GM23338 (cell line): ENCODE measurements around the gene SLC49A4. TPM values are rescaled to one million over a fixed set of nuclear protein-coding genes. Genes with fewer than 3 reads are reported as not detected.

Experiments used
- ATAC-seq: fragments of 200-7000 bp; cut with Tn5 transposase; 3 replicates; pipeline ENCODE4 v1.9.1; 2020
- DNase-seq: peaks from one replicate; pipeline ENCODE4 v3.0.0-alpha.2; 2015; ENCODE audit warnings: low spot score
- H2AFZ ChIP-seq: fragments of 200-600 bp; sonication (generic); 2 replicates; pipeline ENCODE4 v1.8.0; 2016; ENCODE audit warnings: antibody characterized with exemption, mild to moderate bottlenecking, moderate library complexity
- H3F3A ChIP-seq: fragments of 200-600 bp; sonication (generic); replicated peaks from 2 replicates; pipeline ENCODE4 v1.8.0; 2017; ENCODE audit warnings: antibody characterized with exemption, mixed run types, low read depth
- H3K27ac ChIP-seq: fragments of 200-600 bp; sonication (generic); 2 replicates; pipeline ENCODE4 v1.6.1; 2016; ENCODE audit warnings: low read depth
- H3K27me3 ChIP-seq: fragments of 200-600 bp; sonication (generic); 2 replicates; pipeline ENCODE4 v1.8.0; 2016; ENCODE audit warnings: mild to moderate bottlenecking, mixed run types, moderate library complexity; ENCODE audit not compliant: insufficient read depth
- H3K36me3 ChIP-seq: fragments of 200-600 bp; sonication (generic); 2 replicates; pipeline ENCODE4 v1.8.0; 2016; ENCODE audit warnings: mild to moderate bottlenecking; ENCODE audit not compliant: insufficient read depth
- H3K4me1 ChIP-seq: fragments of 200-600 bp; sonication (generic); 2 replicates; pipeline ENCODE4 v1.8.0; 2016; ENCODE audit warnings: mild to moderate bottlenecking, moderate library complexity; ENCODE audit not compliant: insufficient read depth
- H3K4me2 ChIP-seq: fragments of 200-600 bp; sonication (generic); 2 replicates; pipeline ENCODE4 v1.7.1; 2017; ENCODE audit warnings: mixed run types
- H3K4me3 ChIP-seq: fragments of 200-600 bp; sonication (generic); 2 replicates; pipeline ENCODE4 v1.6.1; 2016; ENCODE audit warnings: mixed run types
- H3K79me2 ChIP-seq: fragments of 200-600 bp; sonication (generic); replicated peaks from 2 replicates; pipeline ENCODE4 v1.8.0; 2017; ENCODE audit warnings: mild to moderate bottlenecking; ENCODE audit not compliant: insufficient read depth
- H3K9me2 ChIP-seq: fragments of 200-600 bp; sonication (generic); 2 replicates; pipeline ENCODE4 v1.8.0; 2017; ENCODE audit not compliant: insufficient read depth
- H4K20me1 ChIP-seq: fragments of 200-600 bp; sonication (generic); replicated peaks from 2 replicates; pipeline ENCODE4 v1.8.0; 2017; ENCODE audit warnings: mild to moderate bottlenecking; ENCODE audit not compliant: insufficient read depth
- H3K27ac Mint-ChIP-seq: 2 replicates; pipeline ENCODE4 v1.8.0; 2020; ENCODE audit warnings: inconsistent platforms, mild to moderate bottlenecking, moderate library complexity, mixed read lengths
- H3K27me3 Mint-ChIP-seq: 3 replicates; pipeline ENCODE4 v1.8.0; 2022; ENCODE audit warnings: low read depth, mild to moderate bottlenecking, moderate library complexity, mixed read lengths, inconsistent platforms; ENCODE audit not compliant: insufficient read depth, poor library complexity
- H3K36me3 Mint-ChIP-seq: 3 replicates; pipeline ENCODE4 v1.8.0; 2021; ENCODE audit warnings: low read depth, mild to moderate bottlenecking, inconsistent platforms, moderate library complexity, mixed read lengths
- H3K4me1 Mint-ChIP-seq: 3 replicates; pipeline ENCODE4 v1.8.0; 2020; ENCODE audit warnings: mild to moderate bottlenecking, inconsistent platforms, mixed read lengths
- H3K4me3 Mint-ChIP-seq: 3 replicates; pipeline ENCODE4 v1.8.0; 2021; ENCODE audit warnings: moderate library complexity, mild to moderate bottlenecking, inconsistent platforms, mixed read lengths
- H3K9me3 Mint-ChIP-seq: 3 replicates; pipeline ENCODE4 v1.8.0; 2020; ENCODE audit warnings: moderate library complexity, mild to moderate bottlenecking, inconsistent platforms, mixed read lengths
- CREB1 ChIP-seq: fragments of 250-450 bp; sonication (Bioruptor Pico); IDR thresholded peaks from 2 replicates; pipeline ENCODE4 v1.5.0; 2020; ENCODE audit warnings: low read depth, mild to moderate bottlenecking, moderate library complexity
- EZH2phosphoT487 ChIP-seq: fragments of 200-600 bp; sonication (generic); IDR thresholded peaks from one replicate; pipeline ENCODE4 v1.8.1; 2018; ENCODE audit warnings: antibody characterized with exemption; ENCODE audit not compliant: unreplicated experiment
- JUNB ChIP-seq: IDR thresholded peaks from one replicate; pipeline ENCODE4 v1.6.1; 2016; ENCODE audit warnings: antibody characterized with exemption; ENCODE audit not compliant: unreplicated experiment
- NANOG ChIP-seq: IDR thresholded peaks from 2 replicates; pipeline ENCODE4 v1.6.1; 2016; ENCODE audit warnings: antibody characterized with exemption, borderline replicate concordance
- POLR2AphosphoS5 ChIP-seq: IDR thresholded peaks from 2 replicates; pipeline ENCODE4 v1.6.1; 2016; ENCODE audit warnings: antibody characterized with exemption, low read depth
- REST ChIP-seq: IDR thresholded peaks from one replicate; pipeline ENCODE4 v1.6.1; 2018; ENCODE audit warnings: antibody characterized with exemption; ENCODE audit not compliant: unreplicated experiment
- ZNF114 ChIP-seq: fragments of 250-450 bp; sonication (Bioruptor Pico); IDR thresholded peaks from 2 replicates; pipeline ENCODE4 v1.5.0; 2020; ENCODE audit warnings: mild to moderate bottlenecking, moderate library complexity
- ZNF331 ChIP-seq: fragments of 250-450 bp; sonication (Bioruptor Pico); IDR thresholded peaks from 2 replicates; pipeline ENCODE4 v1.5.0; 2020; ENCODE audit warnings: low read depth, mild to moderate bottlenecking, moderate library complexity
- polyA plus RNA-seq: library from polyadenylated mRNA; unstranded; fragments of >200 nt; fragmentation: Nextera tagmentation; extraction: Ambion mirVana; gene quantifications from 2 replicates; pipeline ENCODE4 v1.2.1, GENCODE V29; 2016
- total RNA-seq: library from RNA; depleted of rRNA; stranded (reverse); fragments of >200 nt; shearing (Covaris generic); gene quantifications from 2 replicates; pipeline ENCODE4 v1.2.3, GENCODE V29; 2014
- TF ChIP-seq, protein P1 (sequence below): IDR thresholded peaks from 2 replicates; pipeline ENCODE4 v1.6.1; 2016; ENCODE audit warnings: antibody characterized with exemption
- TF ChIP-seq, protein P2 (sequence below), 2 experiments: fragments of 200-600 bp in 1 of 2; sonication (generic) in 1 of 2; conservative IDR thresholded peaks; 2 replicates each; pipeline versions ENCODE4 v1.5.1 to v1.6.1; 2016 to 2017; ENCODE audit warnings: antibody characterized with exemption in 2 of 2, low read depth in 2 of 2, mild to moderate bottlenecking in 2 of 2, moderate library complexity in 1 of 2
- TF ChIP-seq, protein P3 (sequence below): fragments of 250-450 bp; sonication (Bioruptor Pico); IDR thresholded peaks from 2 replicates; pipeline ENCODE4 v1.5.0; 2020; ENCODE audit warnings: mild to moderate bottlenecking, moderate library complexity

SLC49A4 gene
- total and polyA plus RNA-seq, 2 experiments from 2014 or later: 3.7 to 16.8 TPM

DNA sequence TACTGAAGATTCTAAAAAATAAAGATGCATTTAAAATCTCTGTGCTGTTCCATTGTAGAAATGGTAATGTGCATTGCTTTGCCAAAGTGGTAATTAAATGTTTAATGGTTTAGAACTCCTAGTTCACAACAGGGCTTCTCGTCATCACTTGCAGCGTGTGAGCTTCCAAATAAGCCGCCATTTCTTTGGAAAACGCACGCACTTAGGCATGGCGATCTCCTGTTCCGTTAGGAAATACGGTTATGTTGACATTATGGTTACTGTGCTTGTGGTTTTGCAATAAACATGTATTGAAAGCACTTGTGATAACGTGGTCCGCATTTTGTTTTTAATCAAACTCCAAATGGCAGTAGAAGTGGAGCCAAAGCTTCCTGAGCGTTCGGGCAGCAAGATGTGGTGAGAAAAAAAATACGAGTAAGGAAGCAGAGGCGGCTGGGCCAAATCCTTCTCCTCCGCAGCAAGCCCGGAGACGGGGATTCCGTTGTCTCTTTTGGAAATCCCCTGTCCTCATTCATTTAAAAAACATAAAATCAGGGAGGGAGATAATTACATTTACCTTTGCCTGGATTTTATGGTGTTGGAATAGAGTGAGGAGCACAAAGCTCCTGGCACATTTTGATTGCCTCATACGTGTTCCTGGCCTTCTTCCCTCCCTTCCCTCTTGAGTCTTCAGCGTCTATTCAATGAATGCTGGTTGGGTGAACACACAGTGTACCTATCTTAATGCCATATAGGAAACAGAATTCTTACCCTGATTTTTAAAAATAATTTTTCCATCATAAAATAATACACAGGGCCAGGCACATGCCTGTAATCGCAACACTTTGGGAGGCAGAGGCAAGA, 97.5 kb downstream of the SLC49A4 start (continued):
- TF ChIP-seq EZH2phosphoT487: no peak
- TF ChIP-seq ZNF114 (CRISPR knock-in tag): no peak
- TF ChIP-seq, protein P1, sequence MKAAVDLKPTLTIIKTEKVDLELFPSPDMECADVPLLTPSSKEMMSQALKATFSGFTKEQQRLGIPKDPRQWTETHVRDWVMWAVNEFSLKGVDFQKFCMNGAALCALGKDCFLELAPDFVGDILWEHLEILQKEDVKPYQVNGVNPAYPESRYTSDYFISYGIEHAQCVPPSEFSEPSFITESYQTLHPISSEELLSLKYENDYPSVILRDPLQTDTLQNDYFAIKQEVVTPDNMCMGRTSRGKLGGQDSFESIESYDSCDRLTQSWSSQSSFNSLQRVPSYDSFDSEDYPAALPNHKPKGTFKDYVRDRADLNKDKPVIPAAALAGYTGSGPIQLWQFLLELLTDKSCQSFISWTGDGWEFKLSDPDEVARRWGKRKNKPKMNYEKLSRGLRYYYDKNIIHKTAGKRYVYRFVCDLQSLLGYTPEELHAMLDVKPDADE: no peak
- TF ChIP-seq, protein P2, sequence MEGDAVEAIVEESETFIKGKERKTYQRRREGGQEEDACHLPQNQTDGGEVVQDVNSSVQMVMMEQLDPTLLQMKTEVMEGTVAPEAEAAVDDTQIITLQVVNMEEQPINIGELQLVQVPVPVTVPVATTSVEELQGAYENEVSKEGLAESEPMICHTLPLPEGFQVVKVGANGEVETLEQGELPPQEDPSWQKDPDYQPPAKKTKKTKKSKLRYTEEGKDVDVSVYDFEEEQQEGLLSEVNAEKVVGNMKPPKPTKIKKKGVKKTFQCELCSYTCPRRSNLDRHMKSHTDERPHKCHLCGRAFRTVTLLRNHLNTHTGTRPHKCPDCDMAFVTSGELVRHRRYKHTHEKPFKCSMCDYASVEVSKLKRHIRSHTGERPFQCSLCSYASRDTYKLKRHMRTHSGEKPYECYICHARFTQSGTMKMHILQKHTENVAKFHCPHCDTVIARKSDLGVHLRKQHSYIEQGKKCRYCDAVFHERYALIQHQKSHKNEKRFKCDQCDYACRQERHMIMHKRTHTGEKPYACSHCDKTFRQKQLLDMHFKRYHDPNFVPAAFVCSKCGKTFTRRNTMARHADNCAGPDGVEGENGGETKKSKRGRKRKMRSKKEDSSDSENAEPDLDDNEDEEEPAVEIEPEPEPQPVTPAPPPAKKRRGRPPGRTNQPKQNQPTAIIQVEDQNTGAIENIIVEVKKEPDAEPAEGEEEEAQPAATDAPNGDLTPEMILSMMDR (conservative IDR thresholded peaks at IDR 0.05; ENCODE audit: low read depth in 2 of 2): no peak
- TF ChIP-seq REST: no peak
- TF ChIP-seq NANOG: no peak

- Mint-ChIP-seq H3K4me1 (peaks cover 33% of the 10 kb centered on the region), H3K27ac (no peak overlapping the region; the same call in 1 of the 2 replicates), H3K9me3 (peaks cover 4% of the 10 kb centered on the region; the same call in 2 of the 3 replicates), H3K27me3 (no peaks in the 10 kb centered on the region), H3K36me3 (peaks cover 5% of the 10 kb centered on the region; the same call in 1 of the 3 replicates), H3K4me3 (no peak overlapping the region)
- Histone ChIP-seq H3K36me3 (no peaks in the 10 kb centered on the region), H3K27ac (no peak overlapping the region), H3K4me2 (no peak overlapping the region), H3K4me1 (peaks cover 30% of the 10 kb centered on the region), H3K79me2 (no peaks in the 10 kb centered on the region), H3K27me3 (no peaks in the 10 kb centered on the region), H3K4me3 (no peak overlapping the region), H2AFZ (no peak overlapping the region), H4K20me1 (no peaks in the 10 kb centered on the region), H3K9me2 (peaks cover 4% of the 10 kb centered on the region; the same call in 1 of the 2 replicates), H3F3A (no peaks in the 10 kb centered on the region)
- DNase-seq: peak; percentile 8
- no peak for ATAC-seq
- TF ChIP-seq POLR2AphosphoS5 (no peak), ZNF331 (CRISPR knock-in tag) (no peak), JUNB (no peak), NANOG (no peak), ZNF114 (CRISPR knock-in tag) (no peak), CREB1 (no peak)
- TF ChIP-seq, protein P3, sequence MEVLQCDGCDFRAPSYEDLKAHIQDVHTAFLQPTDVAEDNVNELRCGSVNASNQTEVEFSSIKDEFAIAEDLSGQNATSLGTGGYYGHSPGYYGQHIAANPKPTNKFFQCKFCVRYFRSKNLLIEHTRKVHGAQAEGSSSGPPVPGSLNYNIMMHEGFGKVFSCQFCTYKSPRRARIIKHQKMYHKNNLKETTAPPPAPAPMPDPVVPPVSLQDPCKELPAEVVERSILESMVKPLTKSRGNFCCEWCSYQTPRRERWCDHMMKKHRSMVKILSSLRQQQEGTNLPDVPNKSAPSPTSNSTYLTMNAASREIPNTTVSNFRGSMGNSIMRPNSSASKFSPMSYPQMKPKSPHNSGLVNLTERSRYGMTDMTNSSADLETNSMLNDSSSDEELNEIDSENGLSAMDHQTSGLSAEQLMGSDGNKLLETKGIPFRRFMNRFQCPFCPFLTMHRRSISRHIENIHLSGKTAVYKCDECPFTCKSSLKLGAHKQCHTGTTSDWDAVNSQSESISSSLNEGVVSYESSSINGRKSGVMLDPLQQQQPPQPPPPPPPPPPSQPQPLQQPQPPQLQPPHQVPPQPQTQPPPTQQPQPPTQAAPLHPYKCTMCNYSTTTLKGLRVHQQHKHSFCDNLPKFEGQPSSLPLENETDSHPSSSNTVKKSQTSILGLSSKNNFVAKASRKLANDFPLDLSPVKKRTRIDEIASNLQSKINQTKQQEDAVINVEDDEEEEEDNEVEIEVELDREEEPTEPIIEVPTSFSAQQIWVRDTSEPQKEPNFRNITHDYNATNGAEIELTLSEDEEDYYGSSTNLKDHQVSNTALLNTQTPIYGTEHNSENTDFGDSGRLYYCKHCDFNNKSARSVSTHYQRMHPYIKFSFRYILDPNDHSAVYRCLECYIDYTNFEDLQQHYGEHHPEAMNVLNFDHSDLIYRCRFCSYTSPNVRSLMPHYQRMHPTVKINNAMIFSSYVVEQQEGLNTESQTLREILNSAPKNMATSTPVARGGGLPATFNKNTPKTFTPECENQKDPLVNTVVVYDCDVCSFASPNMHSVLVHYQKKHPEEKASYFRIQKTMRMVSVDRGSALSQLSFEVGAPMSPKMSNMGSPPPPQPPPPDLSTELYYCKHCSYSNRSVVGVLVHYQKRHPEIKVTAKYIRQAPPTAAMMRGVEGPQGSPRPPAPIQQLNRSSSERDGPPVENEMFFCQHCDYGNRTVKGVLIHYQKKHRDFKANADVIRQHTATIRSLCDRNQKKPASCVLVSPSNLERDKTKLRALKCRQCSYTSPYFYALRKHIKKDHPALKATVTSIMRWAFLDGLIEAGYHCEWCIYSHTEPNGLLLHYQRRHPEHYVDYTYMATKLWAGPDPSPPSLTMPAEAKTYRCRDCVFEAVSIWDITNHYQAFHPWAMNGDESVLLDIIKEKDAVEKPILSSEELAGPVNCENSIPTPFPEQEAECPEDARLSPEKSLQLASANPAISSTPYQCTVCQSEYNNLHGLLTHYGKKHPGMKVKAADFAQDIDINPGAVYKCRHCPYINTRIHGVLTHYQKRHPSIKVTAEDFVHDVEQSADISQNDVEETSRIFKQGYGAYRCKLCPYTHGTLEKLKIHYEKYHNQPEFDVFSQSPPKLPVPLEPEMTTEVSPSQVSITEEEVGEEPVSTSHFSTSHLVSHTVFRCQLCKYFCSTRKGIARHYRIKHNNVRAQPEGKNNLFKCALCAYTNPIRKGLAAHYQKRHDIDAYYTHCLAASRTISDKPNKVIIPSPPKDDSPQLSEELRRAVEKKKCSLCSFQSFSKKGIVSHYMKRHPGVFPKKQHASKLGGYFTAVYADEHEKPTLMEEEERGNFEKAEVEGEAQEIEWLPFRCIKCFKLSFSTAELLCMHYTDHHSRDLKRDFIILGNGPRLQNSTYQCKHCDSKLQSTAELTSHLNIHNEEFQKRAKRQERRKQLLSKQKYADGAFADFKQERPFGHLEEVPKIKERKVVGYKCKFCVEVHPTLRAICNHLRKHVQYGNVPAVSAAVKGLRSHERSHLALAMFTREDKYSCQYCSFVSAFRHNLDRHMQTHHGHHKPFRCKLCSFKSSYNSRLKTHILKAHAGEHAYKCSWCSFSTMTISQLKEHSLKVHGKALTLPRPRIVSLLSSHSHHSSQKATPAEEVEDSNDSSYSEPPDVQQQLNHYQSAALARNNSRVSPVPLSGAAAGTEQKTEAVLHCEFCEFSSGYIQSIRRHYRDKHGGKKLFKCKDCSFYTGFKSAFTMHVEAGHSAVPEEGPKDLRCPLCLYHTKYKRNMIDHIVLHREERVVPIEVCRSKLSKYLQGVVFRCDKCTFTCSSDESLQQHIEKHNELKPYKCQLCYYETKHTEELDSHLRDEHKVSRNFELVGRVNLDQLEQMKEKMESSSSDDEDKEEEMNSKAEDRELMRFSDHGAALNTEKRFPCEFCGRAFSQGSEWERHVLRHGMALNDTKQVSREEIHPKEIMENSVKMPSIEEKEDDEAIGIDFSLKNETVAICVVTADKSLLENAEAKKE: no peak
Observed at GRCh38 chr3:122893282-122893681, 98.4 kb downstream of the SLC49A4 start.
